ENCODE results near the gene MUC5B.

- TF ChIP-seq SPI1 (IDR thresholded peaks at IDR 0.05; ENCODE audit: low read depth, low read length) (no peak), POLR2A (IDR thresholded peaks at IDR 0.05; ENCODE audit: low read depth, low read length) (no peak), POU2F2 (IDR thresholded peaks at IDR 0.05; ENCODE audit: low read depth, low read length) (no peak), TAF1 (IDR thresholded peaks at IDR 0.05; ENCODE audit: low read depth, low read length) (no peak), POLR2AphosphoS5 (IDR thresholded peaks at IDR 0.05; ENCODE audit: low read depth, low read length) (no peak)
These were observed 41.4 kb upstream of the MUC5B start for GRCh38 chr11:1181420-1181819.
